Esophagus muscularis mucosa (tissue), 4 donors: Measurements from ENCODE around the gene SLC36A4. TPM values are rescaled to one million over a fixed set of nuclear protein-coding genes. Genes with fewer than 3 reads are reported as not detected.
"Not testable (repeated sequence)": the region's sequence is repeated elsewhere in the genome, so short reads cannot be mapped to it uniquely, and the experiment has no call there.

Source experiments
- DNase-seq: peaks from one replicate; pipeline ENCODE4 v3.0.0-alpha.2; 2017; ENCODE audit errors: extremely low spot score
- H3K27ac ChIP-seq, 4 donors: fragments of 200-600 bp; sonication (generic); replicated peaks in 1 of 4; 1 replicate in 3 of 4; 2 replicates in 1 of 4; pipeline ENCODE4 v1.5.1; 2016 to 2019; ENCODE audit warnings: mild to moderate bottlenecking in 1 of 4
- H3K27me3 ChIP-seq, 4 donors: fragments of 200-600 bp; sonication (generic); one replicate each; pipeline versions ENCODE4 v1.5.1 to v1.6.0; 2016 to 2019
- H3K36me3 ChIP-seq, 4 donors: fragments of 200-600 bp; sonication (generic); one replicate each; pipeline ENCODE4 v1.5.1; 2016 to 2019
- H3K4me1 ChIP-seq, 4 donors: fragments of 200-600 bp; sonication (generic); one replicate each; pipeline ENCODE4 v1.5.1; 2016 to 2019
- H3K4me3 ChIP-seq, 4 donors: fragments of 200-600 bp; sonication (generic); 1 replicate in 2 of 4; 2 replicates in 2 of 4; pipeline ENCODE4 v1.5.1; 2016 to 2019; ENCODE audit warnings: mild to moderate bottlenecking in 4 of 4, moderate library complexity in 1 of 4
- H3K9me3 ChIP-seq, 4 donors: fragments of 200-600 bp; sonication (generic); 1 replicate in 3 of 4; 2 replicates in 1 of 4; pipeline ENCODE4 v1.5.1; 2016 to 2019
- CTCF ChIP-seq, 3 experiments: fragments of 200-600 bp in 2 of 3; fragments of 450-650 bp in 1 of 3; sonication (generic) in 2 of 3; IDR thresholded peaks; one replicate each; pipeline ENCODE4 v1.5.1; 2017 to 2019; ENCODE audit warnings: antibody characterized with exemption in 3 of 3, mild to moderate bottlenecking in 2 of 3, moderate library complexity in 1 of 3
- EP300 ChIP-seq: sonication (generic); formaldehyde crosslinking; IDR thresholded peaks from one replicate; pipeline ENCODE4 v1.6.1; 2017; ENCODE audit warnings: antibody characterized with exemption
- POLR2A ChIP-seq: fragments of 450-650 bp; IDR thresholded peaks from one replicate; pipeline ENCODE4 v1.6.1; 2017; ENCODE audit warnings: antibody characterized with exemption, moderate library complexity, mild to moderate bottlenecking, low read depth
- POLR2AphosphoS5 ChIP-seq, 2 donors: sonication (generic); formaldehyde crosslinking; IDR thresholded peaks; one replicate each; pipeline ENCODE4 v1.6.1; 2017; ENCODE audit warnings: antibody characterized with exemption in 2 of 2
- WGBS: methylation state at CpG from one replicate; pipeline ENCODE4 v1.1.5; 2018; 5-methylcytosine and 5-hydroxymethylcytosine counted together
- intact Hi-C: fragments of 100-400 bp; cut with DNase I; formaldehyde crosslinking; loops from one replicate; pipeline ENCODE4 v1.15.1; 2023
- total RNA-seq, 4 donors: library from RNA; depleted of rRNA; stranded (reverse); fragments of >200 nt; gene quantifications; one replicate each; pipeline versions ENCODE4 v1.1.0 to v1.2.1, GENCODE V29; 2016

The SLC36A4 gene
- 10 to 100 TPM; 10.9 to 19.9 (median 17.7) TPM for total RNA-seq

GRCh38 chr11:93197380-93198214, at the start of gene SLC36A4:
SLC36A4 (minus strand) TSS chr11:93197991; CDS start chr11:93197832, 159 bp downstream.
- intact Hi-C loops, result no loop called here
- no peaks in the 10 kb centered on the region for H3K27me3 ChIP-seq
- H3K27ac ChIP-seq, result peak within 1 kb of the TSS; percentile 90 to 98 (median 96)
- peaks cover 0 to 17% (median 11%) of the 10 kb centered on the region in 4 donors for H3K4me1 ChIP-seq
- peak; percentile 82 for TF ChIP-seq POLR2A
- TF ChIP-seq EP300, result no peak
- peak; percentile 81 to 93 for TF ChIP-seq POLR2AphosphoS5 (IDR thresholded peaks at IDR 0.05)
- DNase-seq, result peak; percentile 98
- H3K9me3 ChIP-seq, result no peaks in the 10 kb centered on the region
- H3K4me3 ChIP-seq, result peak within 1 kb of the TSS; percentile 64 to 95 (median 81)
- WGBS, result 1% methylated on average over 59 of the region's 81 CpGs
- no peaks in the 10 kb centered on the region for H3K36me3 ChIP-seq

GRCh38 chr11:93246790-93247189, 49.0 kb upstream of the SLC36A4 start:
- H3K9me3 ChIP-seq, H3K4me3 ChIP-seq, H3K27ac ChIP-seq, DNase-seq, H3K27me3 ChIP-seq, intact Hi-C loops, H3K36me3 ChIP-seq: not testable (repeated sequence)
- 93% methylated on average over 3 of the region's 3 CpGs for WGBS
- H3K4me1 ChIP-seq, result peaks cover 0 to 24% (median 22%) of the 10 kb centered on the region in 4 donors

- H3K36me3 ChIP-seq, result no peaks in the 10 kb centered on the region
- peaks cover 0 to 8% (median 5%) of the 10 kb centered on the region in 4 donors for H3K4me1 ChIP-seq
- no peak overlapping the region for H3K4me3 ChIP-seq
- intact Hi-C loops, result no loop called here
- WGBS, result 86% methylated on average over 1 of the region's 1 CpG
- TF ChIP-seq POLR2AphosphoS5 (IDR thresholded peaks at IDR 0.05) (no peak), EP300 (no peak), POLR2A (no peak), CTCF (IDR thresholded peaks at IDR 0.05) (no peak)
- H3K27me3 ChIP-seq, result no peaks in the 10 kb centered on the region
- no peaks in the 10 kb centered on the region for H3K9me3 ChIP-seq
- DNase-seq, result no peak
- H3K27ac ChIP-seq, result no peak overlapping the region
These were observed 46.2 kb upstream of the SLC36A4 start for GRCh38 chr11:93244018-93244417.

- no peaks in the 10 kb centered on the region for H3K36me3 ChIP-seq
- no peak for TF ChIP-seq POLR2A
- H3K27ac ChIP-seq, result no peak overlapping the region
- no peaks in the 10 kb centered on the region for H3K4me1 ChIP-seq
- 56% methylated on average over 3 of the region's 3 CpGs for WGBS
- no peaks in the 10 kb centered on the region for H3K9me3 ChIP-seq
- H3K27me3 ChIP-seq, result no peaks in the 10 kb centered on the region
- DNase-seq, result no peak
- H3K4me3 ChIP-seq, result no peak overlapping the region
- intact Hi-C loops, result loop anchor here (10.0 kb wide), 1 partner anchor 65 kb away; no protein-coding TSS in a partner anchor
These were observed 42.2 kb upstream of the SLC36A4 start for GRCh38 chr11:93239966-93240365.

GRCh38 chr11:93238956-93239355, 41.2 kb upstream of the SLC36A4 start:
- H3K4me3 ChIP-seq, result no peak overlapping the region
- H3K27ac ChIP-seq, result no peak overlapping the region
- DNase-seq, result no peak
- H3K4me1 ChIP-seq, result no peaks in the 10 kb centered on the region
- no peaks in the 10 kb centered on the region for H3K36me3 ChIP-seq
- H3K9me3 ChIP-seq, result no peaks in the 10 kb centered on the region
- intact Hi-C loops, result loop anchor here (10.0 kb wide), 1 partner anchor 64 kb away; no protein-coding TSS in a partner anchor
- peaks cover 0 to 5% (median 0%) of the 10 kb centered on the region in 4 donors for H3K27me3 ChIP-seq
- TF ChIP-seq EP300, result no peak
- no peak for TF ChIP-seq POLR2A
- TF ChIP-seq POLR2AphosphoS5 (IDR thresholded peaks at IDR 0.05), result no peak
- TF ChIP-seq CTCF (IDR thresholded peaks at IDR 0.05), result no peak
- 94% methylated on average over 2 of the region's 2 CpGs for WGBS
